ENCODE data around the gene SIDT1. TPM values are rescaled to one million over a fixed set of nuclear protein-coding genes. Genes with fewer than 3 reads are reported as not detected.

The SIDT1 gene
- total RNA-seq, 4 donors from 2014 or later: 35.6 to 134 (median 83.4) TPM

- WGBS, 2 donors (ENCODE audit: low coverage in 1 of 2): 72 to 86% methylated on average over 10 to 12 of the region's 12 CpGs
- in situ Hi-C loops (cut with MboI; ENCODE audit: low pct_ligation_motif_present in 1 of 4, low pct_unique_long_range_greater_than_20kb in 1 of 4, low sequenced_read_pairs in 3 of 4) (no loop called here), intact Hi-C loops (cut with DNase I; ENCODE audit: low total_unique reads) (loop anchor here (10.0 kb wide), 1 partner anchor 341 kb away; no protein-coding TSS in a partner anchor)
- Histone ChIP-seq H3K27ac (peak overlapping the region in 1 of 4 donors; percentile 10), H3K27me3 (no peaks in the 10 kb centered on the region), H3K4me1 (peaks cover 8 to 32% (median 19%) of the 10 kb centered on the region in 4 donors), H3K36me3 (no peaks in the 10 kb centered on the region), H3K4me3 (no peak overlapping the region), H3K9me3 (no peaks in the 10 kb centered on the region)
- no peak for DNase-seq
- TF ChIP-seq POLR2AphosphoS5 (IDR thresholded peaks at IDR 0.05): peak in 1 of 3 donors; percentile 24
- no peak for TF ChIP-seq EP300 (IDR thresholded peaks at IDR 0.05; ENCODE audit: low read depth)
- TF ChIP-seq CTCF (IDR thresholded peaks at IDR 0.05): no peak
- TF ChIP-seq POLR2A (IDR thresholded peaks at IDR 0.05): no peak
These were observed 93.5 kb downstream of the SIDT1 start for GRCh38 chr3:113625834-113626233.

GRCh38 chr3:113626503-113627371 lies 94.4 kb downstream of the SIDT1 start:
- peak; percentile 73 to 82 (median 80) for TF ChIP-seq CTCF (IDR thresholded peaks at IDR 0.05)
- no peak for TF ChIP-seq EP300 (IDR thresholded peaks at IDR 0.05; ENCODE audit: low read depth)
- TF ChIP-seq POLR2A (IDR thresholded peaks at IDR 0.05): no peak
- no peak for TF ChIP-seq POLR2AphosphoS5 (IDR thresholded peaks at IDR 0.05)
- in situ Hi-C loops (cut with MboI; ENCODE audit: low pct_ligation_motif_present in 1 of 4, low pct_unique_long_range_greater_than_20kb in 1 of 4, low sequenced_read_pairs in 3 of 4): no loop called here

GRCh38 chr3:113628316-113628715 lies 96.0 kb downstream of the SIDT1 start:
- in situ Hi-C loops (cut with MboI; ENCODE audit: low pct_ligation_motif_present in 1 of 4, low pct_unique_long_range_greater_than_20kb in 1 of 4, low sequenced_read_pairs in 3 of 4): no loop called here
- intact Hi-C loops (cut with DNase I; ENCODE audit: low total_unique reads): loop anchor here (10.0 kb wide), 1 partner anchor 344 kb away; no protein-coding TSS in a partner anchor
- 84% methylated on average over 2 of the region's 2 CpGs; no CpG with 5 or more reads in 1 of the 2 donors for WGBS, 2 donors (ENCODE audit: low coverage in 1 of 2)
- no peaks in the 10 kb centered on the region for H3K36me3 ChIP-seq
- H3K27ac ChIP-seq: no peak overlapping the region
- no peaks in the 10 kb centered on the region for H3K27me3 ChIP-seq
- no peak for TF ChIP-seq POLR2A (IDR thresholded peaks at IDR 0.05)
- TF ChIP-seq EP300 (IDR thresholded peaks at IDR 0.05; ENCODE audit: low read depth): no peak
- TF ChIP-seq CTCF (IDR thresholded peaks at IDR 0.05): no peak
- TF ChIP-seq POLR2AphosphoS5 (IDR thresholded peaks at IDR 0.05): no peak
- DNase-seq: no peak
- H3K4me1 ChIP-seq: peaks cover 10 to 42% (median 26%) of the 10 kb centered on the region in 4 donors
- no peak overlapping the region for H3K4me3 ChIP-seq
- H3K9me3 ChIP-seq: no peaks in the 10 kb centered on the region

More at GRCh38 chr3:113626503-113627371, 94.4 kb downstream of the SIDT1 start:
- H3K4me3 ChIP-seq: no peak overlapping the region
- no peaks in the 10 kb centered on the region for H3K36me3 ChIP-seq
- peak overlapping the region in 1 of 4 donors; percentile 10 for H3K27ac ChIP-seq
- no peaks in the 10 kb centered on the region for H3K9me3 ChIP-seq
- peak; percentile 57 for DNase-seq
- H3K27me3 ChIP-seq: no peaks in the 10 kb centered on the region
- intact Hi-C loops (cut with DNase I; ENCODE audit: low total_unique reads): loop anchor here (10.0 kb wide), 1 partner anchor 342 kb away; no protein-coding TSS in a partner anchor
- peaks cover 10 to 41% (median 26%) of the 10 kb centered on the region in 4 donors for H3K4me1 ChIP-seq
- WGBS, 2 donors (ENCODE audit: low coverage in 1 of 2): 28 to 53% methylated on average over 4 to 10 of the region's 10 CpGs

GRCh38 chr3:113628788-113629187 lies 96.4 kb downstream of the SIDT1 start:
- in situ Hi-C loops (cut with MboI; ENCODE audit: low pct_ligation_motif_present in 1 of 4, low pct_unique_long_range_greater_than_20kb in 1 of 4, low sequenced_read_pairs in 3 of 4): no loop called here
- Histone ChIP-seq H3K4me1 (peaks cover 10 to 42% (median 26%) of the 10 kb centered on the region in 4 donors), H3K36me3 (no peaks in the 10 kb centered on the region), H3K27ac (peak overlapping the region in 1 of 4 donors; percentile 60), H3K9me3 (no peaks in the 10 kb centered on the region), H3K4me3 (no peak overlapping the region), H3K27me3 (no peaks in the 10 kb centered on the region)
- WGBS, 2 donors (ENCODE audit: low coverage in 1 of 2): 78 to 97% methylated on average over 4 to 6 of the region's 6 CpGs
- no peak for DNase-seq
- intact Hi-C loops (cut with DNase I; ENCODE audit: low total_unique reads): loop anchor here (10.0 kb wide), 1 partner anchor 344 kb away; no protein-coding TSS in a partner anchor
- TF ChIP-seq POLR2AphosphoS5 (IDR thresholded peaks at IDR 0.05) (peak in 1 of 3 donors; percentile 21), POLR2A (IDR thresholded peaks at IDR 0.05) (no peak)

Data from transverse colon (tissue), 4 donors.